SK-N-SH treated with all-trans-retinoic acid at 6 μM for 48 hours (cell line): ENCODE measurements around the gene A3GALT2.
A peak's percentile ranks its signal among the peaks of the same experiment; 100 is the strongest.

Experiments used
- ATAC-seq: fragments of 200-7000 bp; cut with Tn5 transposase; 3 replicates; pipeline ENCODE4 v1.9.1; 2020; ENCODE audit warnings: mild to moderate bottlenecking, moderate library complexity
- BACH2 ChIP-seq: fragments of 250-450 bp; sonication (Bioruptor Pico); IDR thresholded peaks from 2 replicates; pipeline ENCODE4 v1.9.0; 2021; ENCODE audit warnings: mild to moderate bottlenecking, borderline replicate concordance
- ESRRG ChIP-seq: fragments of 250-450 bp; sonication (Bioruptor Pico); IDR thresholded peaks from 2 replicates; pipeline ENCODE4 v1.6.1; 2021; ENCODE audit warnings: mild to moderate bottlenecking
- GLIS3 ChIP-seq: fragments of 250-450 bp; sonication (Bioruptor Pico); IDR thresholded peaks from 2 replicates; pipeline ENCODE4 v1.5.0; 2020; ENCODE audit warnings: mild to moderate bottlenecking, moderate library complexity
- ISL1 ChIP-seq: fragments of 250-450 bp; sonication (Bioruptor Pico); IDR thresholded peaks from 2 replicates; pipeline ENCODE4 v2.1.2; 2022; ENCODE audit warnings: mild to moderate bottlenecking, moderate library complexity
- OSR1 ChIP-seq: fragments of 250-450 bp; sonication (Bioruptor Pico); IDR thresholded peaks from 2 replicates; pipeline ENCODE4 v1.8.0; 2022; ENCODE audit warnings: moderate library complexity, mild to moderate bottlenecking, inconsistent platforms
- PPARA ChIP-seq: fragments of 250-450 bp; sonication (Bioruptor Pico); IDR thresholded peaks from 2 replicates; pipeline ENCODE4 v1.5.0; 2020; ENCODE audit warnings: mild to moderate bottlenecking, borderline replicate concordance
- RARB ChIP-seq: fragments of 250-450 bp; sonication (Bioruptor Pico); IDR thresholded peaks from 2 replicates; pipeline ENCODE4 v1.8.0; 2021; ENCODE audit warnings: mild to moderate bottlenecking, moderate library complexity
- SNAI2 ChIP-seq: fragments of 250-450 bp; sonication (Bioruptor Pico); IDR thresholded peaks from 2 replicates; pipeline ENCODE4 v1.5.0; 2020; ENCODE audit warnings: mild to moderate bottlenecking, moderate library complexity
- TCF4 ChIP-seq: fragments of 250-450 bp; sonication (Bioruptor Pico); IDR thresholded peaks from 2 replicates; pipeline ENCODE4 v1.8.0; 2021; ENCODE audit warnings: mild to moderate bottlenecking, moderate library complexity, borderline replicate concordance
- TOX ChIP-seq: fragments of 250-450 bp; sonication (Bioruptor Pico); IDR thresholded peaks from 2 replicates; pipeline ENCODE4 v1.8.0; 2021; ENCODE audit warnings: mild to moderate bottlenecking, moderate library complexity, borderline replicate concordance
- ZC3H10 ChIP-seq: fragments of 250-450 bp; sonication (Bioruptor Pico); IDR thresholded peaks from 2 replicates; pipeline ENCODE4 v1.5.1; 2021; ENCODE audit warnings: mild to moderate bottlenecking, moderate library complexity
- ZFP3 ChIP-seq: fragments of 250-450 bp; sonication (Bioruptor Pico); IDR thresholded peaks from 2 replicates; pipeline ENCODE4 v1.5.0; 2020; ENCODE audit warnings: mild to moderate bottlenecking, moderate library complexity
- ZNF565 ChIP-seq: fragments of 450-650 bp; formaldehyde crosslinking; conservative IDR thresholded peaks from 2 replicates; pipeline ENCODE4 v1.5.0; 2020; ENCODE audit warnings: low read depth, mild to moderate bottlenecking, moderate library complexity
- ZNF70 ChIP-seq: fragments of 450-650 bp; formaldehyde crosslinking; IDR thresholded peaks from 2 replicates; pipeline ENCODE4 v1.5.0; 2020; ENCODE audit warnings: mild to moderate bottlenecking, moderate library complexity
- ZNF8 ChIP-seq: fragments of 450-650 bp; formaldehyde crosslinking; IDR thresholded peaks from 2 replicates; pipeline ENCODE4 v1.5.0; 2020; ENCODE audit warnings: mild to moderate bottlenecking, moderate library complexity
- TF ChIP-seq, protein P1 (sequence below): fragments of 250-450 bp; sonication (Bioruptor Pico); IDR thresholded peaks from 2 replicates; pipeline ENCODE4 v1.5.1; 2020; ENCODE audit warnings: low read depth, mild to moderate bottlenecking, moderate library complexity
- TF ChIP-seq, protein P2 (sequence below): fragments of 250-450 bp; sonication (Bioruptor Pico); IDR thresholded peaks from 2 replicates; pipeline ENCODE4 v1.8.0; 2020; ENCODE audit warnings: mild to moderate bottlenecking, moderate library complexity, borderline replicate concordance
- TF ChIP-seq, protein P3 (sequence below): fragments of 250-450 bp; sonication (Bioruptor Pico); IDR thresholded peaks from 2 replicates; pipeline ENCODE4 v1.5.1; 2021; ENCODE audit warnings: mild to moderate bottlenecking, moderate library complexity
- TF ChIP-seq, protein P4 (sequence below): fragments of 250-450 bp; sonication (Bioruptor Pico); IDR thresholded peaks from 2 replicates; pipeline ENCODE4 v1.8.0; 2021; ENCODE audit warnings: low read depth, mild to moderate bottlenecking, moderate library complexity, borderline replicate concordance
- TF ChIP-seq, protein P5 (sequence below): fragments of 250-450 bp; sonication (Bioruptor Pico); IDR thresholded peaks from 2 replicates; pipeline ENCODE4 v1.5.0; 2020; ENCODE audit warnings: mild to moderate bottlenecking, moderate library complexity

The A3GALT2 gene

DNA sequence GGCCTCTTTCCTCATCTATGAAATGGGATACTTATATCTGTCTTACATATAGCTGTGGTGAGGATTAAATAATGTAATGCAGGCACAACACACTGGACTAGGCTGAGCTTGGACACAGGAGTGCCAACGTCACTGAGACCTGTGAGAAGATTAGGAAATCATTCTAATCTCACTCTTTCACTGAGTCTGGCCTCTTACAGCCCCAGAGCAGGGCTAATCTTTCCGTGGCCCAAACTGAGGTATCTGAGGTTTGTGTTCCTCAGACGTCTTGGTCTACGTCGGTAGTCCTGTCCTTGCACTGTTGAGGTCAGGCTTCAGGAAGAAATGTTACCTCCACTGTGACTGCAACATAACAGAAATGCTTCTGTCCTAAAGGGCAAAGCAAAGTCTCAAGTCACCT, 22.6 kb upstream of the A3GALT2 start (continued):
- TF ChIP-seq, protein P1, sequence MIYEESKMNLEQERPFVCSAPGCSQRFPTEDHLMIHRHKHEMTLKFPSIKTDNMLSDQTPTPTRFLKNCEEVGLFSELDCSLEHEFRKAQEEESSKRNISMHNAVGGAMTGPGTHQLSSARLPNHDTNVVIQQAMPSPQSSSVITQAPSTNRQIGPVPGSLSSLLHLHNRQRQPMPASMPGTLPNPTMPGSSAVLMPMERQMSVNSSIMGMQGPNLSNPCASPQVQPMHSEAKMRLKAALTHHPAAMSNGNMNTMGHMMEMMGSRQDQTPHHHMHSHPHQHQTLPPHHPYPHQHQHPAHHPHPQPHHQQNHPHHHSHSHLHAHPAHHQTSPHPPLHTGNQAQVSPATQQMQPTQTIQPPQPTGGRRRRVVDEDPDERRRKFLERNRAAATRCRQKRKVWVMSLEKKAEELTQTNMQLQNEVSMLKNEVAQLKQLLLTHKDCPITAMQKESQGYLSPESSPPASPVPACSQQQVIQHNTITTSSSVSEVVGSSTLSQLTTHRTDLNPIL (CRISPR knock-in tag) = no peak
- TF ChIP-seq GLIS3 = no peak
- no peak for TF ChIP-seq ZFP3 (CRISPR knock-in tag)
- no peak for TF ChIP-seq TCF4 (CRISPR knock-in tag)
- TF ChIP-seq PPARA (CRISPR knock-in tag) = no peak

DNA sequence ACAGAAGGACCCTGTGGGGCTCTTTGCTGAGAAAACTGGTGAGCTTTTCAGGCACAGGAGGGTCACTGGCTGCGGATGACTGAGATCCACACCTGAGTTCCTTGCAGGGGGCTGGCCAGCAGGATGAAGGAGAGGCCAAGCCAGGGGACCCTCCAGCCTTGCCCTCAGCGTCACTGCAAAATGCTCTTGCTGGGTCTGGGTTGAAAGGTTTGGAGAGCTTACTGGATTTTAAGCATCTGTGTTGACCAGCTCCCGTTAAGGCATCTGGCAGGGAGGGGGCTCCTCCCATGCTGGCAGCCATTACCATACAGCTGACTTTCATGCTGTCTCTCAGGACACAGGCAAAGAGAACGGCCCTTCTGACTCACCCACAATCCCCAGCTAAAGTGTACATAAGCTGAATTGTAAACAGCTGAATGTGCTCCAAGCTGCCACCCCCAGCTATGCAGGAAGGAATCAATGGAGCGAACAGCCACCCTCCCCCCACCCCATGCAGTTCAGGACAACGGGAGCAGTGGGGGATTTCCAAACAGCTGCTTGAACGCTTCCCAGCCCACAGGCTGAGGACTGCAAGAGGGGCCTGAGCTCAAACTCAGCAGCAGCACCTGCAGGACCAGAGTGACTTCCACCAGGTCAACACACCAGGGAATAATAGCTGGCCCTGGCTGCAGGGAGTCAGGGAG, 21.3 kb upstream of the A3GALT2 start:
- no peak for TF ChIP-seq ZNF565
- TF ChIP-seq OSR1 (CRISPR knock-in tag) = no peak
- TF ChIP-seq, protein P2, sequence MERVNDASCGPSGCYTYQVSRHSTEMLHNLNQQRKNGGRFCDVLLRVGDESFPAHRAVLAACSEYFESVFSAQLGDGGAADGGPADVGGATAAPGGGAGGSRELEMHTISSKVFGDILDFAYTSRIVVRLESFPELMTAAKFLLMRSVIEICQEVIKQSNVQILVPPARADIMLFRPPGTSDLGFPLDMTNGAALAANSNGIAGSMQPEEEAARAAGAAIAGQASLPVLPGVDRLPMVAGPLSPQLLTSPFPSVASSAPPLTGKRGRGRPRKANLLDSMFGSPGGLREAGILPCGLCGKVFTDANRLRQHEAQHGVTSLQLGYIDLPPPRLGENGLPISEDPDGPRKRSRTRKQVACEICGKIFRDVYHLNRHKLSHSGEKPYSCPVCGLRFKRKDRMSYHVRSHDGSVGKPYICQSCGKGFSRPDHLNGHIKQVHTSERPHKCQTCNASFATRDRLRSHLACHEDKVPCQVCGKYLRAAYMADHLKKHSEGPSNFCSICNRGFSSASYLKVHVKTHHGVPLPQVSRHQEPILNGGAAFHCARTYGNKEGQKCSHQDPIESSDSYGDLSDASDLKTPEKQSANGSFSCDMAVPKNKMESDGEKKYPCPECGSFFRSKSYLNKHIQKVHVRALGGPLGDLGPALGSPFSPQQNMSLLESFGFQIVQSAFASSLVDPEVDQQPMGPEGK (CRISPR knock-in tag) = no peak
- TF ChIP-seq, protein P3, sequence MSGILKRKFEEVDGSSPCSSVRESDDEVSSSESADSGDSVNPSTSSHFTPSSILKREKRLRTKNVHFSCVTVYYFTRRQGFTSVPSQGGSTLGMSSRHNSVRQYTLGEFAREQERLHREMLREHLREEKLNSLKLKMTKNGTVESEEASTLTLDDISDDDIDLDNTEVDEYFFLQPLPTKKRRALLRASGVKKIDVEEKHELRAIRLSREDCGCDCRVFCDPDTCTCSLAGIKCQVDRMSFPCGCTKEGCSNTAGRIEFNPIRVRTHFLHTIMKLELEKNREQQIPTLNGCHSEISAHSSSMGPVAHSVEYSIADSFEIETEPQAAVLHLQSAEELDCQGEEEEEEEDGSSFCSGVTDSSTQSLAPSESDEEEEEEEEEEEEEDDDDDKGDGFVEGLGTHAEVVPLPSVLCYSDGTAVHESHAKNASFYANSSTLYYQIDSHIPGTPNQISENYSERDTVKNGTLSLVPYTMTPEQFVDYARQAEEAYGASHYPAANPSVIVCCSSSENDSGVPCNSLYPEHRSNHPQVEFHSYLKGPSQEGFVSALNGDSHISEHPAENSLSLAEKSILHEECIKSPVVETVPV = no peak
- TF ChIP-seq ZNF70 = no peak
- TF ChIP-seq ESRRG = no peak
- no peak for TF ChIP-seq ZFP3 (CRISPR knock-in tag)
- TF ChIP-seq, protein P4, sequence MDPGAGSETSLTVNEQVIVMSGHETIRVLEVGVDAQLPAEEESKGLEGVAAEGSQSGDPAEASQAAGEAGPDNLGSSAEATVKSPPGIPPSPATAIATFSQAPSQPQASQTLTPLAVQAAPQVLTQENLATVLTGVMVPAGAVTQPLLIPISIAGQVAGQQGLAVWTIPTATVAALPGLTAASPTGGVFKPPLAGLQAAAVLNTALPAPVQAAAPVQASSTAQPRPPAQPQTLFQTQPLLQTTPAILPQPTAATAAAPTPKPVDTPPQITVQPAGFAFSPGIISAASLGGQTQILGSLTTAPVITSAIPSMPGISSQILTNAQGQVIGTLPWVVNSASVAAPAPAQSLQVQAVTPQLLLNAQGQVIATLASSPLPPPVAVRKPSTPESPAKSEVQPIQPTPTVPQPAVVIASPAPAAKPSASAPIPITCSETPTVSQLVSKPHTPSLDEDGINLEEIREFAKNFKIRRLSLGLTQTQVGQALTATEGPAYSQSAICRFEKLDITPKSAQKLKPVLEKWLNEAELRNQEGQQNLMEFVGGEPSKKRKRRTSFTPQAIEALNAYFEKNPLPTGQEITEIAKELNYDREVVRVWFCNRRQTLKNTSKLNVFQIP (CRISPR knock-in tag) = no peak
- no peak for TF ChIP-seq ISL1 (CRISPR knock-in tag)
- no peak for TF ChIP-seq TCF4 (CRISPR knock-in tag)
- TF ChIP-seq RARB = no peak
- TF ChIP-seq, protein P1 (CRISPR knock-in tag) = no peak
- no peak for TF ChIP-seq SNAI2 (CRISPR knock-in tag)
- ATAC-seq = peak; percentile 76

DNA sequence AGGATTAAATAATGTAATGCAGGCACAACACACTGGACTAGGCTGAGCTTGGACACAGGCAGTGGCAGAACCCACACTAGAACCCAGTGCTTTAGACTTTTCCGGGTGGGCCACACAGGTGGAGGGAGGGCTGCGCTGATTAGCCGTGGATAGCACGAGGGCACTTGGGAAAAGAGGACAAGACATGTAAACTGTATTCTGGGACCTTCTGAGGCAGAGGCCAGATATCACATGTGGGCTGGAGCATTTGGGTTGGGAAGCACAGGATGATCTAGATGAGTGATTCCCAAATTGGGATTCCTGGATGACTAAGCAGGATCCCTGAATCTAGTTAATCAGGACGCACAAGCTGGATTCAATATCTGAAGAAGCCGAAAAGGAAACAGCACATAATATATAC, 20.3 kb upstream of the A3GALT2 start:
- TF ChIP-seq, protein P1 (CRISPR knock-in tag) = no peak
- TF ChIP-seq OSR1 (CRISPR knock-in tag) (no peak), ISL1 (CRISPR knock-in tag) (no peak), ZNF70 (no peak), RARB (no peak), PPARA (CRISPR knock-in tag) (no peak), ZC3H10 (CRISPR knock-in tag) (no peak), SNAI2 (CRISPR knock-in tag) (no peak), ZNF8 (CRISPR knock-in tag) (no peak), GLIS3 (no peak), TCF4 (CRISPR knock-in tag) (no peak), BACH2 (CRISPR knock-in tag) (no peak), TOX (no peak)
- TF ChIP-seq, protein P5, sequence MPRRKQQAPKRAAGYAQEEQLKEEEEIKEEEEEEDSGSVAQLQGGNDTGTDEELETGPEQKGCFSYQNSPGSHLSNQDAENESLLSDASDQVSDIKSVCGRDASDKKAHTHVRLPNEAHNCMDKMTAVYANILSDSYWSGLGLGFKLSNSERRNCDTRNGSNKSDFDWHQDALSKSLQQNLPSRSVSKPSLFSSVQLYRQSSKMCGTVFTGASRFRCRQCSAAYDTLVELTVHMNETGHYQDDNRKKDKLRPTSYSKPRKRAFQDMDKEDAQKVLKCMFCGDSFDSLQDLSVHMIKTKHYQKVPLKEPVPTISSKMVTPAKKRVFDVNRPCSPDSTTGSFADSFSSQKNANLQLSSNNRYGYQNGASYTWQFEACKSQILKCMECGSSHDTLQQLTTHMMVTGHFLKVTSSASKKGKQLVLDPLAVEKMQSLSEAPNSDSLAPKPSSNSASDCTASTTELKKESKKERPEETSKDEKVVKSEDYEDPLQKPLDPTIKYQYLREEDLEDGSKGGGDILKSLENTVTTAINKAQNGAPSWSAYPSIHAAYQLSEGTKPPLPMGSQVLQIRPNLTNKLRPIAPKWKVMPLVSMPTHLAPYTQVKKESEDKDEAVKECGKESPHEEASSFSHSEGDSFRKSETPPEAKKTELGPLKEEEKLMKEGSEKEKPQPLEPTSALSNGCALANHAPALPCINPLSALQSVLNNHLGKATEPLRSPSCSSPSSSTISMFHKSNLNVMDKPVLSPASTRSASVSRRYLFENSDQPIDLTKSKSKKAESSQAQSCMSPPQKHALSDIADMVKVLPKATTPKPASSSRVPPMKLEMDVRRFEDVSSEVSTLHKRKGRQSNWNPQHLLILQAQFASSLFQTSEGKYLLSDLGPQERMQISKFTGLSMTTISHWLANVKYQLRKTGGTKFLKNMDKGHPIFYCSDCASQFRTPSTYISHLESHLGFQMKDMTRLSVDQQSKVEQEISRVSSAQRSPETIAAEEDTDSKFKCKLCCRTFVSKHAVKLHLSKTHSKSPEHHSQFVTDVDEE = no peak
- TF ChIP-seq, protein P3 = no peak
- TF ChIP-seq, protein P2 (CRISPR knock-in tag) = no peak
- no peak for ATAC-seq
